GM10847 (cell line): Measurements from ENCODE around the gene KRT8.

ENCODE experiments used
- POLR2A ChIP-seq: IDR thresholded peaks from 2 replicates; pipeline ENCODE4 v1.6.1; 2011; ENCODE audit not compliant: insufficient read length; ENCODE audit errors: extremely low read depth

Gene KRT8

GRCh38 chr12:52857500-52857899 lies 47.4 kb downstream of the KRT8 start:
- TF ChIP-seq POLR2A, result no peak

- no peak for TF ChIP-seq POLR2A
Measured at GRCh38 chr12:52856787-52857186, 48.1 kb downstream of the KRT8 start.

GRCh38 chr12:52851787-52852186 lies 53.1 kb downstream of the KRT8 start:
- TF ChIP-seq POLR2A, result no peak

GRCh38 chr12:52850681-52851080 lies 54.2 kb downstream of the KRT8 start:
- no peak for TF ChIP-seq POLR2A

GRCh38 chr12:52849511-52849910 lies 55.4 kb downstream of the KRT8 start:
- TF ChIP-seq POLR2A, result no peak

- no peak for TF ChIP-seq POLR2A
Measured at GRCh38 chr12:52848661-52849255, 56.1 kb downstream of the KRT8 start, which contains the start of gene KRT78. TSS of gene KRT78 (minus strand) at chr12:52848994. CDS start at chr12:52848930, 64 bp downstream.

GRCh38 chr12:52847335-52848102 lies 57.4 kb downstream of the KRT8 start:
- TF ChIP-seq POLR2A, result no peak
